Measurements from ENCODE around the gene PTPRN2. TPM values are rescaled to one million over a fixed set of nuclear protein-coding genes. Genes with fewer than 3 reads are reported as not detected.

Gene PTPRN2
- total RNA-seq, 1 experiment from 2014 or later = 1.1 TPM

- POLR2A ChIA-PET = no interaction called here
- intact Hi-C loops (cut with micrococcal nuclease; ENCODE audit: unreplicated experiment) (no loop called here), in situ Hi-C loops (cut with HindIII; ENCODE audit: low pct_unique_long_range_greater_than_20kb, low sequenced_read_pairs) (no loop called here)
- TF ChIP-seq POLR2AphosphoS5 (IDR thresholded peaks at IDR 0.05; ENCODE audit: low read depth, low read length) = no peak
- no peak for TF ChIP-seq TCF7L2 (IDR thresholded peaks at IDR 0.05; ENCODE audit: low read depth, low read length)
- no peak for TF ChIP-seq CTCF (IDR thresholded peaks at IDR 0.05)
- no peak for TF ChIP-seq REST (IDR thresholded peaks at IDR 0.05; ENCODE audit: insufficient read depth in 1 of 2, low read depth in 2 of 2, low read length in 1 of 2)
- no peak for TF ChIP-seq SIN3A (IDR thresholded peaks at IDR 0.05; ENCODE audit: borderline replicate concordance, insufficient read depth, low read depth, low read length)
- no peaks in the 10 kb centered on the region for H3K9me3 ChIP-seq (ENCODE audit: control insufficient read depth, insufficient read depth, low read depth, low read length)
- ATAC-seq (no peak), DNase-seq (ENCODE audit: low read depth, low spot score) (no peak)
- no TSS peak for BruUV-seq (replicated peaks)
- no peak overlapping the region for H3K27ac ChIP-seq (ENCODE audit: low read length)
- CTCF ChIA-PET = interaction anchor here (0.6 kb wide), 1 partner anchor 848 kb away, joined by 4 read pairs; no protein-coding TSS in a partner anchor
- H3K4me3 ChIP-seq (ENCODE audit: low read depth in 2 of 2, low read length in 2 of 2) = no peak overlapping the region
- H3K4me1 ChIP-seq (ENCODE audit: control insufficient read depth, insufficient read depth, low read length) = no peaks in the 10 kb centered on the region
- no peaks in the 10 kb centered on the region for H3K36me3 ChIP-seq (ENCODE audit: control insufficient read depth, insufficient read depth, low read length)
- no peaks in the 10 kb centered on the region; the same call in 1 of the 2 replicates for H3K27me3 ChIP-seq (ENCODE audit: control insufficient read depth, insufficient read depth, low read length)
Measured at GRCh38 chr7:158461824-158462223, 125.8 kb downstream of the PTPRN2 start.

GRCh38 chr7:158460665-158461064 is 127.0 kb downstream of the PTPRN2 start:
- Histone ChIP-seq H3K4me1 (ENCODE audit: control insufficient read depth, insufficient read depth, low read length) (no peaks in the 10 kb centered on the region), H3K27me3 (ENCODE audit: control insufficient read depth, insufficient read depth, low read length) (no peaks in the 10 kb centered on the region; the same call in 1 of the 2 replicates), H3K27ac (ENCODE audit: low read length) (no peak overlapping the region), H3K9me3 (ENCODE audit: control insufficient read depth, insufficient read depth, low read depth, low read length) (no peaks in the 10 kb centered on the region), H3K4me3 (ENCODE audit: low read depth in 2 of 2, low read length in 2 of 2) (no peak overlapping the region), H3K36me3 (ENCODE audit: control insufficient read depth, insufficient read depth, low read length) (no peaks in the 10 kb centered on the region)
- ATAC-seq (no peak), DNase-seq (ENCODE audit: low read depth, low spot score) (no peak)
- no TSS peak for BruUV-seq (replicated peaks)
- ChIA-PET CTCF (no interaction called here), POLR2A (no interaction called here)
- in situ Hi-C loops (cut with HindIII; ENCODE audit: low pct_unique_long_range_greater_than_20kb, low sequenced_read_pairs) = no loop called here
- TF ChIP-seq SIN3A (IDR thresholded peaks at IDR 0.05; ENCODE audit: borderline replicate concordance, insufficient read depth, low read depth, low read length) = no peak
- TF ChIP-seq REST (IDR thresholded peaks at IDR 0.05; ENCODE audit: insufficient read depth in 1 of 2, low read depth in 2 of 2, low read length in 1 of 2) = no peak
- TF ChIP-seq CTCF (IDR thresholded peaks at IDR 0.05) = no peak
- no peak for TF ChIP-seq TCF7L2 (IDR thresholded peaks at IDR 0.05; ENCODE audit: low read depth, low read length)
- TF ChIP-seq POLR2AphosphoS5 (IDR thresholded peaks at IDR 0.05; ENCODE audit: low read depth, low read length) = no peak
- intact Hi-C loops (cut with micrococcal nuclease; ENCODE audit: unreplicated experiment) = no loop called here
